H54 (cell line): ENCODE measurements around the gene ALOX15.

ENCODE experiments used
- DNase-seq: peaks from one replicate; pipeline ENCODE4 v3.0.0; 2011; ENCODE audit warnings: low spot score, mixed read lengths; ENCODE audit not compliant: insufficient read length
- FAIRE-seq: peaks from 3 replicates; lab custom pipeline; 2011; peaks lifted over from hg19 to GRCh38; lab: Jason Lieb, UNC
- POLR2A ChIP-seq: IDR thresholded peaks from 2 replicates; pipeline ENCODE4 v1.6.1; 2011; ENCODE audit warnings: low read depth, mild to moderate bottlenecking, low read length

The ALOX15 gene

GRCh38 chr17:4588898-4589625, 52.4 kb downstream of the ALOX15 start:
- no peak for DNase-seq
- no peak for FAIRE-seq
- TF ChIP-seq POLR2A, result no peak

GRCh38 chr17:4588391-4588790, 53.1 kb downstream of the ALOX15 start:
- no peak for DNase-seq
- TF ChIP-seq POLR2A, result no peak
- no peak for FAIRE-seq

- DNase-seq (no peak), FAIRE-seq (no peak)
- TF ChIP-seq POLR2A, result no peak
These were observed 53.7 kb downstream of the ALOX15 start for GRCh38 chr17:4587803-4588202.

GRCh38 chr17:4587195-4587594, 54.3 kb downstream of the ALOX15 start:
- FAIRE-seq (no peak), DNase-seq (no peak)
- no peak for TF ChIP-seq POLR2A

GRCh38 chr17:4586043-4586442, 55.4 kb downstream of the ALOX15 start:
- no peak for DNase-seq
- no peak for FAIRE-seq
- no peak for TF ChIP-seq POLR2A

- FAIRE-seq (no peak), DNase-seq (no peak)
- TF ChIP-seq POLR2A, result no peak
These were observed 55.9 kb downstream of the ALOX15 start for GRCh38 chr17:4585638-4585994.

GRCh38 chr17:4584917-4585637, 56.4 kb downstream of the ALOX15 start:
- no peak for FAIRE-seq
- TF ChIP-seq POLR2A, result no peak

GRCh38 chr17:4584101-4584916, 57.2 kb downstream of the ALOX15 start, which contains the start of gene SMTNL2:
TSS of gene SMTNL2 (plus strand) at chr17:4584529. CDS start at chr17:4584606, 77 bp downstream.
- no peak for FAIRE-seq

More at GRCh38 chr17:4584917-4585637, 56.4 kb downstream of the ALOX15 start:
- no peak for DNase-seq

GRCh38 chr17:4583782-4584100, 57.7 kb downstream of the ALOX15 start:
- DNase-seq (no peak), FAIRE-seq (no peak)
- no peak for TF ChIP-seq POLR2A

More at GRCh38 chr17:4584101-4584916, 57.2 kb downstream of the ALOX15 start, which contains the start of gene SMTNL2:
- DNase-seq, result no peak
- TF ChIP-seq POLR2A, result no peak

GRCh38 chr17:4583206-4583605, 58.3 kb downstream of the ALOX15 start:
- FAIRE-seq, result no peak
- no peak for DNase-seq
- TF ChIP-seq POLR2A, result no peak

- TF ChIP-seq POLR2A, result no peak
- DNase-seq, result no peak
- no peak for FAIRE-seq
These were observed 58.8 kb downstream of the ALOX15 start for GRCh38 chr17:4582691-4583090.

GRCh38 chr17:4582101-4582501, 59.4 kb downstream of the ALOX15 start:
- no peak for FAIRE-seq
- no peak for DNase-seq
- no peak for TF ChIP-seq POLR2A
